ENCODE results near the gene CDC14A.

GRCh38 chr1:100526894-100527293, 174.6 kb downstream of the CDC14A start:
- TF ChIP-seq TCF12 (IDR thresholded peaks at IDR 0.05; ENCODE audit: low read depth), result no peak
- no peak for TF ChIP-seq MAX (IDR thresholded peaks at IDR 0.05)
- TF ChIP-seq NFIC (IDR thresholded peaks at IDR 0.05), result no peak
- no peak for TF ChIP-seq YY1 (IDR thresholded peaks at IDR 0.05; ENCODE audit: low read depth)
- no peak for TF ChIP-seq RAD21 (IDR thresholded peaks at IDR 0.05; ENCODE audit: low read depth)
- no peak for TF ChIP-seq USF1 (IDR thresholded peaks at IDR 0.05)
- TF ChIP-seq TEAD4 (IDR thresholded peaks at IDR 0.05), result no peak
- TF ChIP-seq CEBPB (IDR thresholded peaks at IDR 0.05), result no peak
- no peak for TF ChIP-seq ZBTB7A (IDR thresholded peaks at IDR 0.05; ENCODE audit: low read depth)
